ENCODE results near the gene MPND. TPM values are rescaled to one million over a fixed set of nuclear protein-coding genes. Genes with fewer than 3 reads are reported as not detected.

The MPND gene
- polyA plus RNA-seq, 4 donors: 14.1 to 30.4 (median 20.5) TPM

GRCh38 chr19:4363571-4364304, 20.4 kb downstream of the MPND start:
- DNase-seq (ENCODE audit: low read depth in 4 of 4, low spot score in 3 of 4): no peak

GRCh38 chr19:4365341-4365740, 22.0 kb downstream of the MPND start:
- no peak for DNase-seq (ENCODE audit: low read depth in 4 of 4, low spot score in 3 of 4)

- no peak for DNase-seq (ENCODE audit: low read depth in 4 of 4, low spot score in 3 of 4)
These were observed 22.7 kb downstream of the MPND start for GRCh38 chr19:4365791-4366665.

GRCh38 chr19:4366666-4367335, 23.4 kb downstream of the MPND start:
- DNase-seq (ENCODE audit: low read depth in 4 of 4, low spot score in 3 of 4): no peak

GRCh38 chr19:4367336-4367723, 24.0 kb downstream of the MPND start:
- DNase-seq (ENCODE audit: low read depth in 4 of 4, low spot score in 3 of 4): no peak

GRCh38 chr19:4367781-4368127, 24.4 kb downstream of the MPND start:
- DNase-seq (ENCODE audit: low read depth in 4 of 4, low spot score in 3 of 4): no peak

- no peak for DNase-seq (ENCODE audit: low read depth in 4 of 4, low spot score in 3 of 4)
These were observed 24.9 kb downstream of the MPND start for GRCh38 chr19:4368128-4368820.

GRCh38 chr19:4369109-4369887, 25.9 kb downstream of the MPND start:
- DNase-seq (ENCODE audit: low read depth in 4 of 4, low spot score in 3 of 4): no peak

GRCh38 chr19:4369888-4370260, 26.5 kb downstream of the MPND start:
- DNase-seq (ENCODE audit: low read depth in 4 of 4, low spot score in 3 of 4): no peak

GRCh38 chr19:4370418-4371041, 27.2 kb downstream of the MPND start:
- DNase-seq (ENCODE audit: low read depth in 4 of 4, low spot score in 3 of 4): no peak

GRCh38 chr19:4371247-4372164, 28.1 kb downstream of the MPND start:
- DNase-seq (ENCODE audit: low read depth in 4 of 4, low spot score in 3 of 4): no peak

- DNase-seq (ENCODE audit: low read depth in 4 of 4, low spot score in 3 of 4): no peak
These were observed 29.0 kb downstream of the MPND start for GRCh38 chr19:4372165-4373012.

GRCh38 chr19:4373013-4373367, 29.6 kb downstream of the MPND start:
- DNase-seq (ENCODE audit: low read depth in 4 of 4, low spot score in 3 of 4): no peak

- DNase-seq (ENCODE audit: low read depth in 4 of 4, low spot score in 3 of 4): no peak
These were observed 30.5 kb downstream of the MPND start for GRCh38 chr19:4373601-4374497.

- DNase-seq (ENCODE audit: low read depth in 4 of 4, low spot score in 3 of 4): no peak
These were observed 31.3 kb downstream of the MPND start for GRCh38 chr19:4374498-4375163.
